HG02798 (cell line): ENCODE measurements around the gene SYNDIG1.

Experiments used
- ATAC-seq: cut with Tn5 transposase; IDR thresholded peaks from one replicate; pipeline ENCODE4 v1.9.1; 2021; ENCODE audit warnings: mild to moderate bottlenecking; ENCODE audit not compliant: unreplicated experiment, poor library complexity

The SYNDIG1 gene

DNA sequence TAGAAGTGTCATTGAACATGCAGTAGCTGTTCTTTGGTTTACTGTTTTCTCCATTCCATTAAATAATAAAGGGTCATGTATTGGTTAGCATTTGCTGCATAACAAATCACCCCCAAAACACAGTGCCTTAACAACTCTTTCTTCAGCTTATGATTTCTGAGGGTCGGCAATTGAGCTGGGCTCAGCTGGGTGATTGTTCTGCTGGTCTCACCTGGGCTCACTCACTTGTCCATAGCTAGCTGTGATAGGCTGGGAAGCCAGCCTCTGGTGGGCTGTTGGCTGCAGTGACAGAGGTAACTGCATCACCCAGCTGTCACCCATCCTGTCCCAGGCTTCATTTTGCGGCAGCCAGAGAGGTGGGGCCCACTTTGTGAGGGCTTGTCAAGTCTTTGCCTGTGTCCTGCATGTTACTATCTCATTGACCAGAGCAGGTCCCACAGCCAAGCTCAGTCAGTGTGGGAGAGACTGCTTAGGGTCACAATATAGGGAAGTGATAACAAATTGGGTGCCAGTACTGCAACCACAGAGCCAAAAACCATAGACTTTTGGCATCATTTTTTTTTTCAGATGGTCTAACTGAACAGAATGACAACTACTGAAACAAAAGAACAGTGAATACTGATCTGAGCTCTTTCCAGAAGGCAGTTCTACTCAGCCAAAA, 76.9 kb downstream of the SYNDIG1 start:
- no peak for ATAC-seq

DNA sequence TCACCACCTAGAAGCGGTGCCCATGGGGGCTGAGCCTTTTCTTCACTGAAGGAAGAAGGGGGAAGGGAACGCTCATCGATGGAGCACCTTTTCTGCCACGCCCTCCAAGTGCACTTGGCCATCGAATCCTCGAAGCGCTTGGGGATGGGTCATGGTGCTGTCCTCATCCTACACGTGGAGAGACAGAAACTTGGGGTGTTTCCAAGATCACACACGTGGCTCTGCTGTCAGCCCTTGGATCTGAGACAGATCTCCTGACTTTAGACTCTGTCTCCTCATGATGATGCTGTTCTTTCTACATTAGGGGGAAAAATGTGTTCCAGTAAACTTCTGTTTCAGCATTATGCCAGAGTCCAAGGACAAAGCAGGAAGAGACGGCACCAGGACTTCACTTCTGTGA, 78.5 kb downstream of the SYNDIG1 start:
- ATAC-seq = no peak

DNA sequence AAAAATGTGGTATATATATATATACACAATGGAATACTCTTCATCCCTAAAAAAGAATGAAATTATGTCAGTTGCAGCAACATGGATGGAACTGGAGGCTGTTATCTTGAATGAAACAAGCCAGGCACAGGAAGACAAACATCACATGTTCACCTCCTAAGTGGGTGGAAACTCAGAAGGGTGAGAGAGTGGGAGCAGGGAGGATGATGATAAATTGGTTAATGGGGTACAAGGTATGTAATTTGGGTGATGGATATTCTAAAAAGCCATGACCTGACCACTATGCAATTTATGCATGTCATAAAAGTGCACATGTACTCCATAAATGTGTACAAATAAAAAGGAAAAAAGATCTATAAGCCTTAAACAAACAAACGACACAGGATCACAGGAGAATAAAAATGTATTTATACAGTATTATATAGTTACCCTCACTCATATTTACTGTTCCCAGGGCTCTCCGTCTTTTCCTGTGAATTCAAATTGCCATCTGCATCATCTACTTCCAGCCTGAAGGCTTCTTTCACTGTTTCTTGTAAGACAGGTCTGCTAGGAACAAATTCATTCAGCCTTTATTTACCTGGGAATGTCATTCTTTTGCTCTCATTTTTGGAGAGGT, 89.8 kb downstream of the SYNDIG1 start:
- ATAC-seq = no peak

DNA sequence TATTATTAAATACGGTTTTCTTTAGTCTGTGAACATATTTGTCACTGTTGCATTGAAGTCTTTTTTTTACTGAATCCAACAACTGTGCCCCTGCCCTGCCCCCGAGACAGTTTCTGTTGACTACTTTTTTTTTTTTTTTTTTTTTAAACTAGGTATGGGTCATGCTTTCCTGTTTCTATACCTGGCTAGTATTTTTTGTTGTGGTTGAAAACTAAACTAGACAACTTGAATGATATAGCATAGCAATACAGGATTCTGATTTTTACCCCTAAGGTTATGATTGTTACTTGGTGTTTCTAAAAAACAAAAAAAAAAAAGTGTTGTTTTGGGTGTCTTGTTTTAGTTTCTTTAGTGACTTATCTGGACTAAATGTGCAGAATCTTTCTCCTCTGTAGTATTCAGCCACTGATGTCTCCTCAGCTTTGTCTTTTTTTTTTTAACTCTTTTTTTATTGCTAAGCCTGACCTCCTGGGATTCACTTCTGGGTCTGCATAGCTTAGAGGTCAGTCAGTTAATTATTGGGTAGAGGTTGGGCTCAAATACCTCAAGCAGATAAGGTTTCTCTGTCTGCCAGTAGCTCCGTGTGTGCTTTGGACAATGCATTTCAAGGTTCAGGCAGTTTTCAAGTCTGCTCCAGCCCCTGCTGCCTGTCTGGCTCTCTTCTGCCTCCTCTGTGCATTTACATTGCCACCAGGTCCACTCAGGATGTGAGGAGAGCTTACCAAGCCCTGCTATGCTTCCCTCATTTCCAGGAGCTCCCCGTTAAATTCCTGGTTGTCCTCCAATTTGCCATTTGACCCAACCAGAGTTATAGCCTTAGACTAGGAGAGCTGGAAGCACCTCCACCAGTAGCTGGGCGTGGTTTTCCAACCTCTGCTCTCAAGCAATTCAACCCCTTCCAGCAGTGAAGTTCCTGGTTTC, 91.4 kb downstream of the SYNDIG1 start:
- no peak for ATAC-seq

DNA sequence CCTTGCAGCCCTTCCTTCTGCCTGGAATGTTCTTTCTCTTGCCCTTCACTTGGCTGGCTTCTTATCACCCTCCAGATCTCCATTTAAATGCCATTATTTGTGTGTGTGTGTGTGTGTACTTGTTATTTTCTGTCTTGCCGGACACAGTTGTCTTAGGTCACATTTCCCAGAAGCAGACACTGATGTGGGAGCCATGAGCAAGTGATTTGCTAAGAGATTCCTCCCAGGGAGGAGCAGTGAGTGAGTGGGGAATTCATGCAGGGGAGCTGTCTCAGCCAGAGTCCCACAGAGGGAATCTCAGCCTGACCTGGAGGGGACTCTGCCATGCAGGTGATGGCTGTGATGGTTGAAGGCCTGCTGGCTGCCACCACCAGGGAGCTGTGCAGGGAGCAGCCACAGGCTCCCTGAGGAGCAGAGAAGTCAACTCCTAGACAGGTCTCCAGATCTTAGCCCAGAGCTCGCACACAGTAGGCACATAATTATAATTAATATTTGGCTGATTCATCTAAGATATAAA, 96.5 kb downstream of the SYNDIG1 start:
- ATAC-seq = no peak

DNA sequence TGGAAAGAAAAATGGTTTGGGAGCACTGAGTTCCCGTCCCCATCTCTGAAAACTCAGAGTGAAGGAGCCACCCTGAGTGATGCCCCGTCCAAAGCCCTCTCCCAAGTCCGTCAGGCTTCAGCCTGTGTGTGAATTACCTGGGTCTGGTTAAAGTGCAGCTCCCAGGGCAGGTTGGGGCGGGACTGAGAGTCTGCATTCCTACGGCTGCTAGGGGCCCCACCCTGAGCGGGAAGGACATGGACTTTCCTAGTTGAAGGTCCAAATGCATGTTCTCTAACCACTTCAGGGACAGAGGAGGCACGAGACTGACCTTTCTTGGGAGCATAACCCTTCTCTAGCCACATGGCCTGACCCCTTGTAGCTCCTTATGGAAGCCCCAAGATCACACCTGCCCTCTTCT, 97.2 kb downstream of the SYNDIG1 start:
- no peak for ATAC-seq

DNA sequence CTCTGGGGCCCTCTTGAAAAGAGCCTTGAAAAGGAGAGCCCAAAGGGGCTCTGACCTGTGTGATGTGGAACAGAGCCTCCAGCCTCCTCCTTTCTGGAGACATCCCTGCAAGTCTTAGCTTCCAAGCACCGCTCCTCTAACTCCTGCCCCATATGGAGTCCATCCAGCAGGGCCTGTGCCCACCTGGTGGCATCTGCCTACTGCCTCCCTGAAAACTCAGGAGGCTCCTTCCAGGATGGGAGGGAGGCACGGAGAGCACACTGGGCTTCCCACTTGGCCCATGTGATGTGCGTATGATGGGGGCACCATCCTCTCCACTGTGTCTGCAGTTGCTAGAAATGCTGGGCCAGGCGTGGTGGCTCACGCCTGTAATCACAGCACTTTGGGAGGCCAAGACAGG, 98.1 kb downstream of the SYNDIG1 start:
- no peak for ATAC-seq

DNA sequence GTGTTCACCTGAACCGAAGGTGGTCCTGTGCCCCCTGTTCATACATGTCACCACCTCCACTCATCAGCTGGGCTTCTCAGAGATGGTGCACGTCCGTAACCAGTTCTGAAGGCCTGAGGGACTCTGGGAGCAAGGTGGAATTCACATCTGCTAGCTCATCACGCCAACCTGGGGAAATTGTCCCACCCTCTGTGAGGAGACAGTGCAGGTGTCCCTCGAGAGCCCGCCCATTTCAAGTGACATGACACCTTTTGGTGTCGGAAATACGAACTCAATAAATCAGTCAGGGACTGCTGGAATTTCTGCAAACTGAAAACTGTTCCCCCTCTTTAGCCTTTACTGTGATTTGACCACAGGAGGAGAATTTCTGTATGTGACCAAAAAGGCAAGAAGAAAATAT, 99.4 kb downstream of the SYNDIG1 start:
- ATAC-seq = no peak

DNA sequence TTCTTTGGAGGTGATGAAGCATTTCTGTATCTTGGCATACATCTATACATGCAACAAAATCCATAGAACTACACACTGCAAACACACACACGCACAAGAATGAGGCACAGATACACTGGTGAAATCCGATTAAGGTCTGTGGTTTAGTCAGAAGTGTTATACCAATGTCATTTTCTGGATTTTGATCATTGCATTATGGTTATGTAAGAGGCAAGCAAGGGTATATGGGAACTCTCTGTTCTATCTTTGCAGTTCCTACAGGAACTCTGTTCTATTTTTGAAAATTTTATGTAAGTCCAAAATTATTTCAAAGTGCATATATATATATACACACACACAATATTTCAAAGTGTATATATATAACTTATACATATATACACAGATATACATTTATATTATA, 101.7 kb downstream of the SYNDIG1 start:
- no peak for ATAC-seq

DNA sequence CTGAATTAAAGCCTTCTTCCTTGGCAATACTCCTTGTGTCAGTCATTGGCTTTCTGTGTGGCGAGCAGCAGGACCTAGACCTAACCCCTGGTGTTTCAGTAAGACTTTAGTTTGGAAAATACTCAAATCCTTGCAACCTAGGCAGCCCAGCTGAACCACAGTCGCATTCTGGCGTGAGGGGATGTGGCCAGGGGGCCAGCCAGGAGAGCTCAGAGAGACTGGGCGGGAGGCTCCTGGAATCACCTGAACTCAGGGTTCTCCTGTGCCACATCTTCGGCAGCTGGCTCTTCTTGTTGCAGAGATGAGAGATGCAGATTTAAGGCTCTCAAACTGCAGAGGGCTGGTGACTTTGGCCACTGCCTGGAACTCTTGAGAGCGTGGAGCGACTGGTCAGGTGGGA, 102.7 kb downstream of the SYNDIG1 start:
- no peak for ATAC-seq

DNA sequence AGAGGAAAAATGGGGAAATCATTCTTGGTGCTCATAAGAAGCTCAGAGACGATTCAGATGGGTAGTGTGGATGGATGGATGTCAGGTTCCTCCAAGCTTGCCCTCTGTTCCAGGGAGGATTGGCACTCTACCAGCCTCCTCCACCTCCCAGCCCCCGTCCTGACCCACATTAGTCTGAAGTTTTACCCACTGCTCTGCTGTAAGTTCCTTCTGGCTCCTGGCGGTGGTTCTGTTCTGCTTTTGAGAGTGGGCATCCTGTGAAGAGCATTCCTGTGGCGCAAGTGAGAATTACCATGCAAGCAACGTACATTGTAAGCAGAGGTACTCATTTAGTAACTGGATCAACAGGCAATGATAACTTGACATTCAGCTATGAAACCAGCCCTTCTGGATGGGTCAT, 103.4 kb downstream of the SYNDIG1 start:
- ATAC-seq = no peak

DNA sequence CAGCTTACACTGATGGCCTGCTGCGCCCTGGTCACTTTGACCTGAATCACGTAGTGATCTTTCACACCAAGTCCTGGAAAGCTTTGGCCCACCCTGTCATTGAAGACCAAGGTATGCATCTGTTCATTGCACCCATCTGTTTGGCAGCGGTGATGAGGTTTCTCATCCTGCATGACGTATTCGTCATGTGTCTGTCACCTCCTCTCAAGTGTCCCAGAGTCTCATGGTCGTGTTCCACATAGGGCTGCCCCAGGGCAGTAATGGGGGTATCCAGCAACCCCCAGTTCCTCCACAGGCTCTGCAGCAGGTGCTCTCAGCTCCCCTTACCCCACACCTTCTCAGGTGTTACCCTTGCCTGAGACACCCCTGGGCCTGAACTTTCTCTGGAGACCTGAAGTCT, 104.1 kb downstream of the SYNDIG1 start:
- ATAC-seq = no peak

DNA sequence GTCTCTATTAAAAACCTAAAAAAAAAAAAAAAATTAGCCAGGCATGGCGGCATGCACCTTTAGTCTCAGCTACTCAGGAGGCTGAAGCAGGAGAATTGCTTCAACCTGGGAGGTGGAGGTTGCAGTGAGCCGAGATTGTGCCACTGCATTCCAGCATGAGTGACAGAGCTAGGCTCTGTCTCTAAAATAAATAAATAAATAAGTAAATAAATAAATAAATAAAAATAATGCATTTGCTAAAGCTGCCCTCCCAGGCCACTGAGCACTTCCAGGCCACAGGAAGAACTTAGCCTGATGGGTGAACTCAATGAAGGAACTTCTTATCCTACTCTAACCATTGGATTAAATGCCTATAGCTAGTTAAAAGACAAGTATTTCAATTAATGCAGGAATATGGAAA, 104.9 kb downstream of the SYNDIG1 start:
- ATAC-seq = no peak

DNA sequence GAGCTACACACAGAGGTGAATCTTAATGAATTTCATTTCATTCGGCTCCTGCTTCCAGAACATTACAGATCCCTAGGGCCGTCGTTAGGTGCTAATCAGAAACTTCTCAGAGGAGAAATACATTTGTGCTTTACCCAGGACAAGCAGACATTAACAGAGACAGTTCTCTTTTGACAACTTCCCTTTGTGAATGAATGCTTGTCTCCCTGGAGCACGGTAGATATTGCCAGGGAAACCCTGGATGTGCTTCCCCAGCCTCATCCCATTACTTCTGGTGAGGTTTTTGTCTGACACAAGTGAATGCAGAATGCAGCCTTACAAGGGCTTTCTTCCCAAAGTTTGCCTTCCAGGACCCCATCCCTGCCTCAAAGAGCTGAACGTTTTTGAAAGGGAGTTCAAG, 105.4 kb downstream of the SYNDIG1 start:
- ATAC-seq = no peak

DNA sequence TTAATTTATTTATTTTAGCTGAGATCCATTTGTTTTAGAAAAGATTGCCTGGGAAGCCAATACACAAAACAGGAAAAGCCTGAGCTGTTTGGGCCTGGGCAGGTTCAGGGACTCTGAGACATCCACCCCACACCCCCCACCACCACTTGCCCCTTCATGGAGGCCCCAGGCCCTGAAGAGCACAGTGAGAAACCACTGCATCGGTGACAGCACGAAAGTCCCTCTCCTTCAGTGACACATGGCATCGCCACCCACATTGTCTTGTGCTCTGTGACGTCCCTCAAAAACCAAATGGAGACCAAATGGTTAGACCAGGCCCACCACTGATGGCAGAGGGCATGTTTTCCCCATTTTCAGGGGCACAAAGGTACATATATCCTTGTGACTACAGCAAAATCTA, 106.4 kb downstream of the SYNDIG1 start:
- ATAC-seq = no peak

DNA sequence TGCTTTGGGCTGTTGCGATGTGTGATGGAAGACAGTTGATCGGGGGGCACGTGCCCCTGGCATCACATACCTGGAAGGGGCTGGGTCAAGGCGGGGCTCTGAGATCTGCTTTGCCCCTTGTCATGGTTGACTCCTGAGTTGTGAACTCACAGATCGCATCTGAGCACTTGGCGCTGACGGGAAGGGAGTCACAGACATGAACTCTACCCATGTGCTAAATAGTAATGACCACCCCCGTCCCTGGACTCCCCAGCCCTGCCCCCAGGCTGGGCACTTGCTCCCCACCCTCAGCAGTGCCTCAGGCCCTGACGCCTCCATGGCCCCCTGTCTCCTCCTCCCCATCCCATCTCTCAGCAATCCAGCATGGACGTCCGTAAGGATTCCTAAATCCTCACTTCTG, 107.0 kb downstream of the SYNDIG1 start:
- ATAC-seq = no peak

DNA sequence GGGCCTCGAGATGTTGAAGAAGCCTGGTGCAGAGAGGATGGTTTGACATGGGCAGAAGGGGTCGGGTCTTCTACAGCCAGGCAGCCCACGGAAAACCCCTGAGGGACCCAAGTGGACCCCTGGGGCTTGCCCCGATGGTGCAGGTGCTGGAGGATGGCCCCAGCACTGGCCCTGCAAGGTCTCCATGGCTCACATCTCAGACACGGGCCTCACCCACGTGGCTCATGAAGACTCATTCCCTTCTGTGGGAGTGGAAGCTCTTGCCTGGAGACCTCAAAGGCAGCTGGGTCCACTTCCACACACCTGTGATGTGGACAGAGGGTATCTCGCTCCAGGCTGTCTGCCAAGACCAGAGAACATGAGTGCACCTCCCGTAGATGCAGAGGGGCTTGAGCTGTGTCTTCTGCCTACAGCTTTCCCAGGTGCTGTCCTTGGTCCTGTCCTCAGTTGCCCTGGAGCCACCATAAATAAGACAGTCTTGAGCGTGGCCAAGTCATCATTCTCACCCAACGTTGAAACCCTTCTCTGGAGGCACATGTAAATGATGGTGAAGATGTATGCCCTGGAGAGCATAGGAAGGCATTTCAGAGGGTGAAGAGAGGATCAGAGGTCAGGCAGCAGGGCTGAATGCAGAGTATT, 108.0 kb downstream of the SYNDIG1 start:
- ATAC-seq = no peak

DNA sequence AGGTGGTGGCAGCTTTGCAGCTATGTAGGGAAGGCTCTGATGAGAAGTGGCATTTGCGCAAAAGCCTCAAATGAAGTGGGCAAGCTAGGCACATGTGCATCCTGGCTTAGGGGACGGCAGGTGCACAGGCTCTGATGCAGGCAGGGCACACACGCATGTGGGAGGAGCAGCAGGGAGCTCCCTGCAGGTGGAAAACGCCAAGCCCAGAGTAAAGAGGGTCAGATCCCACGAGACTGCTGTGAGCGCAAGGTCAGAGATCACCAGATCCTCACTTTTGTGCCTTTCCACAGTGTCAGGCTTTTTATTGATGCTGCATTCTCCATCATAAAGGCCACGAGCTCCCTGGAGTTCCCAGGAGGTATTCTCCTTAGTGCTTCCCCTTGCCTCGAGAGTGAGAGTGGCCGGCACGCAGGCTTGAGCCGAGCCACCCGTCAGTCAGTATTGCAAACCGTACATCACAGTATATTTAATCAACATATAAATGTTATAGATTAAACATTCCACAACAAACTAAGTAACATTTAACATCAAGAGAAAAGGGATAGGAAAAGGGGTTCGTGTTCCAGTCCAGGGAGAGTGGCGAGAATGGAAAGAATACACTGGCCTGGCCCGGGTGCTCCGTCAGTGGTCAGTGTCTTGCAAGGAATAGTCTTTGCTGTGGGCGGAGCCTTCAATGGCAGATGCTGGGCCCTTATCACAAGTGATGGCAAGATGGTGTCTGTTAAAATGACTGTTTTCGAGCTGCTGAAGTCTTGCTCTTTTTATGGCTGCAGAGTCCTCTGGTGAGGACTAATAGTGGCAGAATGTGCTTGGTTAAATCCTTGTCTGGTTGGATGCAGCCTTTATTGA, 109.4 kb downstream of the SYNDIG1 start:
- ATAC-seq = no peak

DNA sequence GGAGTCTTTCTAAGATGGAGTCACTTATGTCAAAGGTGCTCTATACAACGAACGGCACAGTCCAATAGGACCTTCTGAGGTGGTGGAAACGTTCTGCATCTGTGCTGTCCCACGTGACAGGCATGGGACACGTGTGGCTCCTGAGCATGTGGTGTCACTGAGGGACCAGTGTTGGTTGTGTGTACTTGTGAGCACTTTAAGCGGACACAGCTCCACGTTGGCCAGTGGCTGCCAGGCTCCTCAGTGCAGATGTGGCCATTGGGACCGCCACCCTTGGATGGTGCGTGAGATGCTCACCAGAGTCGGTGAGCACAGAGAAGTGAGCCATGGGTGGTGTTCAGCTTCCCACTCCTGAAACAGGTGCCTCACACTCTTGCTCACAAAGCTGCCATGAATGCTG, 110.0 kb downstream of the SYNDIG1 start:
- ATAC-seq = no peak

DNA sequence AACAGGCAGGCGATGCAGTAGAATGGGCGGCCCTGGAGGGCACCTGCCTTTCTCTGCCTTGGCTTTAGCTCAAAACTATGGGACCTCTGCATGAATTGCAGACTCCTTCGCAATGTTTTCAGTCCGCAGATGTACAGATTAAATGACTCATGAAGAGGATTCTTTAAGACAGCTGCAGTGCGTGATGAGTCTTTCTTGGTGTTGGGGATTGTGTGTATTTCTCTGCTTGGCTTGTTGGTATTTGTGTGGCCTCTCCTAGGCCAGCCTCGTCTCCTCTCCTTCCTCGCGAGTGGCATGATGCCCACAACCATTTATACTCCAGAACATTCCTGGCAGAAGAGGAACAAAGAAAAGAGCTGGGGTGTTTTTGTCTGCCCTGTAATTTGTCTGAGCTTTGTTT, 110.6 kb downstream of the SYNDIG1 start:
- no peak for ATAC-seq
